KOPT-K1 (cell line): Measurements from ENCODE around the gene SENP8.

ENCODE experiments used
- H3K27ac ChIP-seq: fragments of 200-600 bp; sonication (generic); 2 replicates; pipeline ENCODE4 v1.5.1; 2016; ENCODE audit warnings: antibody characterized with exemption, mild to moderate bottlenecking, low read depth, low read length; ENCODE audit not compliant: poor library complexity, severe bottlenecking
- H3K36me3 ChIP-seq: fragments of 200-600 bp; sonication (generic); 2 replicates; pipeline ENCODE4 v1.5.1; 2017; ENCODE audit warnings: antibody characterized with exemption, mild to moderate bottlenecking, low read length, moderate library complexity; ENCODE audit not compliant: insufficient read depth
- H3K9me3 ChIP-seq: fragments of 200-600 bp; sonication (generic); 2 replicates; pipeline ENCODE4 v1.5.1; 2017; ENCODE audit warnings: antibody characterized with exemption, low read length, mild to moderate bottlenecking; ENCODE audit not compliant: insufficient read depth, poor library complexity, severe bottlenecking

SENP8 gene

DNA sequence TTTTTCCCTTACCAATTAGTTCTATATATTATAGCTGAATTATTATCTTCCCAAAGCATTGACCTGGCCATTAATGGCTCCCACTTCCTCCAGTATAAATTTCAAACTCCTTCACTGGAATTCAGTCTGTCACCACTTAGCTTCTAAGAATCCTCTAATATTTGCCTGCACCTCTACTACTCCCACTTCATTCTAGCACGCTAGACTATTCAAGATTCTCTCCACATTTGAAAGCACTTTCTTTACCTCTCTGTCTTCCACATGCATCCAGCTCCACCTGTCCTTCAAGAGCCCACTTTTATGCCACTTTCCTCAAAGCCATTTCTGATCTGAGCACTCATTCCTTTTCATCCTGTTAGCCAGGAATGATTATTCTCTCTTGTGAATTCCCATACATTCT is 15.0 kb downstream of the SENP8 start:
- Histone ChIP-seq H3K36me3 (no peaks in the 10 kb centered on the region), H3K9me3 (no peaks in the 10 kb centered on the region), H3K27ac (no peak overlapping the region)

DNA sequence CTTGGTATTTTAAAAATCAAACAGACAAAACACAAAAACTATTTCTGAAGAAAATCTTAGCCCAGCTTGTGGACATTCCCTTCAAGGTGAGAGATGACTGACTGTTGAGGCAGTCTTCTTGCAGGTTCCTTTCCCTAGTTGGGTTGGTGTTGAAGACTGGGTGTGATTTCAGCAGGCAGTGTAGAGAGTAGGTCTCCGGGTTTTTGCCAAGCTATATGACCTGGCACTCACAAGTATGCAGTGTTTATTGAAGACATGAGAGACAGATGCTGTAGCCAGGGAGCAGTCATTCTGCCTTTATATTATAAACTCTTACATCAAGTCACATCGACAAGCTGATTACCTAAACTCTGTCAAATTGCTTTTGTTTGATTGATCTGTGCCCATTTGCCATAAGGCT is 17.5 kb downstream of the SENP8 start:
- no peaks in the 10 kb centered on the region for H3K9me3 ChIP-seq
- H3K36me3 ChIP-seq: no peaks in the 10 kb centered on the region
- H3K27ac ChIP-seq: no peak overlapping the region

DNA sequence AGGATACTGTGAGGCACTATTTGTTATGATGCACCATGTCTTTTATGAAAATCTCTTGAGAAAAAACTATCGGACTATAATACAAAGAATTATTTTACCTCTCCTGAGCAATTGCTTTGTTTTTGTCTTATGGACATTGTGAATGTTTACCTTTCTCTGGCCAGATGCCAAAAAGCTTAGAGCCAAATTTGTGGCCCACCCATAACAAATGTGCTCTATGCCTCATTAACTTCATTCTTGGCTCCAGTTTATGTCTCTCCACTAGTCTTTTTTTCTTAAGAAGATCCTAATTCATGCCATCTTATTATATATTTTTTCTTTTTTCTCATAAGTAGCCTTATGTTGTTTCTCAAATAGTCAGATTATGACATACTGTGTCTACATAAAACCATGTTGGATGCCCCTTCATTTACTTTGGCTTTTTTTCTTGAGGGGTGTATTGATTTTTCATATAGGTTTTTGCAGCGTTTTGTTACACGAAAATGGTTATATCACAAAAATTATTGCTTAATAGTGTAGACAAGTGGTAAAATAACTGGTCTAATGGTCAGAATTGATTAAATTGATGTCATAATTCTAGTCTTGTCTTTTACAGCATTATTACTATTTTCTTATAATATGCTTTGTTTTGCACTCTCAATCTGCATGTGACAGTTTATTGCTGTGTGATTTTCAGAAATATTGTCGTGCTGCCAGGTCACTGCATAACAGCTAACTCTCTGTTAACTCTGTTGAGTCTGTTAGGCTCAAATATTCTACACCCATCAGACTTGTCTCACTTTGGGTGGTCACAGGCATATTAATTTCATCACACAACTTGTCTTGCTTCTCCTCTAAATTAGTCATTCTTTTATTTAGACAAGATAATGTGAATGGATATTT is 18.2 kb downstream of the SENP8 start:
- no peak overlapping the region for H3K27ac ChIP-seq
- no peaks in the 10 kb centered on the region for H3K36me3 ChIP-seq
- H3K9me3 ChIP-seq: no peaks in the 10 kb centered on the region

DNA sequence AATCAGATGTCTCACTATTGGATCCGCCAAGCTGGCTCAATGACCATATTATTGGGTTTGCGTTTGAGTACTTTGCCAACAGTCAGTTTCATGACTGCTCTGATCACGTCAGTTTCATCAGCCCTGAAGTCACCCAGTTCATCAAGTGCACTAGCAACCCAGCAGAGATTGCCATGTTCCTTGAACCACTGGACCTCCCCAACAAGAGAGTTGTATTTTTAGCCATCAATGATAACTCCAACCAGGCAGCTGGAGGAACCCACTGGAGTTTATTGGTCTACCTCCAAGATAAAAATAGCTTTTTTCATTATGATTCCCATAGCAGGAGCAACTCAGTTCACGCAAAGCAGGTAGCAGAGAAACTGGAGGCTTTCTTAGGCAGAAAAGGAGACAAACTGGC is 21.5 kb downstream of the SENP8 start:
- no peaks in the 10 kb centered on the region for H3K9me3 ChIP-seq
- no peaks in the 10 kb centered on the region for H3K36me3 ChIP-seq
- H3K27ac ChIP-seq: no peak overlapping the region

DNA sequence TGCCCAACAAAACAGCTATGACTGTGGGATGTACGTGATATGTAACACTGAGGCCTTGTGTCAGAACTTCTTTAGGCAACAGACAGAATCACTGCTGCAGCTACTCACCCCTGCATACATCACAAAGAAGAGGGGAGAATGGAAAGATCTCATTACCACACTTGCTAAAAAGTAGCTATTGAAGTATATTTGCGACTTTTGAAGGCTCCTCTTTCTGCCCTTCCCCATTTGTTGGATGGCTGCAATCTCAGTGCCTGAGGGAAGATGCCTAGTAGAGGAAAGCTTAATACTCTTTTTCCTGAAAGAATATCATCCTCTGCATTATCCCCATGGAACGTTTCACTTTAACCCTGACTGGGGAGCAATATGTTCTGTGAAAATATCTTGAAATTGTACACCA is 21.9 kb downstream of the SENP8 start:
- Histone ChIP-seq H3K27ac (no peak overlapping the region), H3K9me3 (no peaks in the 10 kb centered on the region), H3K36me3 (no peaks in the 10 kb centered on the region)

DNA sequence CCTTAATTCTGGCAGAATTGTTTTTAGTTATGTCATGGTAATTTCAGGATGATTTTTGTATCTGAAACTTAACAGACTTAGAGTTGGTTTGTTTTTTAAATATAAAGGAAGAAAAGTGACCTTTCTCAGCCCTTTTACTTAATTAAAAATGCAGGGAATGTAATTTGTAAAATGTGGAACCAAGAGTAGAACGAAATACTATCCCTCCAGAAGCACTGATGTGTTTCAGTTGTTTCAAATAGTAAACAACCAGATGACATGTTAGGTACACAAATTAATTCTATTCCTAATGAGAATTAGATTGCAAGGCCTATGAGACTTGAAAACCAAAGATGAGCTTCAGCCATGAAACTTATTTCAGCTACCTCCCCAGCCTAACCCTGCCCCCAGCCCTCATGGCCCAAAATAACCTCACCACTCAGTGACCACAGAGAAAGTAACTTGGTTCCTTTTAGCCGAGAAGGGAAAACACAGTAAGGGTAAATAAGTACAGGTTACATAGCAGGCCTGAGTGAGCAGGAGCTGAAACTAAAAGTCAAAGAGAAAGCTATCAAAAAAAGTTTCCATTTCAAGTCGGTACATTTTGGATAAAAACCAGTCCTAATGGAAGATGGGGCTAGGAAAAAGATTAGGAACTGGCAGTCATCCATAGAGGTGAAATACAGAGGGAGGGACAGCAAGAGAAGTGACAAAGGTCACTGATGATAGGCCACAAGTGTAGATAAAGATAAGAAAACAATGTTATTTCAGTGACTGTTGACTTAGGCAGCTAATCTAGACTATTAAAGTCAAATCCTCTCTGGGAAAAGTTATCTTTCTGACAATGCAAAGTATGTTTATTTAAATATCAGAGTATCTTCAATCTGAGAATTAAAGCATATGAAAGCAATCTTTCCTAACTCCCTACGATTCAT is 23.2 kb downstream of the SENP8 start:
- Histone ChIP-seq H3K36me3 (no peaks in the 10 kb centered on the region), H3K27ac (no peak overlapping the region), H3K9me3 (no peaks in the 10 kb centered on the region)

DNA sequence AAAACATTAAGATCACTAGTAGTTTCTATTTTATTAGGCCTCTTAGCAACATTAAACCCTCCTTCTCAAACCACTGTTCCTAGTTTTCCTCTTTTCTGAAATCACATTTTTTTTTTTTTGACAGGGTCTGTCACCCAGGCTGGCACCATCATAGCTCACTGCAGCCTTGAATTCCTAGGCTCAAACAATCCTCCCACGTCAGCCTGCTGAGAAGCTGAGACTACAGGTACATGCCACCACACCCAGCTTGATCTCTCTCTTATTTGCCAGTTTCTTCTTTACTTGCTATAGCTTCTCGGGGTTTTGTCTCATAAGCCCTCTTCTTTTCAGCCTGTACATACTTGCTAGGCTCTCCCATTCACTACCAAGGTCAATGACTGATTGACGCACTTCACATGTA is 28.0 kb downstream of the SENP8 start:
- Histone ChIP-seq H3K9me3 (no peaks in the 10 kb centered on the region), H3K27ac (no peak overlapping the region), H3K36me3 (no peaks in the 10 kb centered on the region)

DNA sequence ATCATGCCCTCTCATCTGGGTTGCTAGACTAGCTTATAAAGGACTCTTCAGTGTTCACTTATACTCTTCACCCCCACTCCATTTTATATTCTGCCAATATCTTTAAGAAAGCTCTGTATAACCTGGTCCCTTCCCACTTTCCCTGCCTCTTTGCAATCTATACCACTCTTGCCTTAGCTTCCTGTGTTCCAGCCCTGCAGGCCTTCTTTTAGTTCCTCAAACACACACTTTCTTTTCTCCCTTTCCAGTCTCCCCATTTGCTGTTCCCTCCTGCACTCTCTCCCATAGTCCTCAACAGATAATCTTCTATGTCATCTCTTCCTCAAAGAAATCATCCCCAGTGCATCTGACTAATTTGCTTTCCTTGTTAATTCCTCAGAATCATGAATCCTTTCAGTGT is 28.7 kb downstream of the SENP8 start:
- Histone ChIP-seq H3K9me3 (no peaks in the 10 kb centered on the region), H3K36me3 (no peaks in the 10 kb centered on the region), H3K27ac (no peak overlapping the region)

DNA sequence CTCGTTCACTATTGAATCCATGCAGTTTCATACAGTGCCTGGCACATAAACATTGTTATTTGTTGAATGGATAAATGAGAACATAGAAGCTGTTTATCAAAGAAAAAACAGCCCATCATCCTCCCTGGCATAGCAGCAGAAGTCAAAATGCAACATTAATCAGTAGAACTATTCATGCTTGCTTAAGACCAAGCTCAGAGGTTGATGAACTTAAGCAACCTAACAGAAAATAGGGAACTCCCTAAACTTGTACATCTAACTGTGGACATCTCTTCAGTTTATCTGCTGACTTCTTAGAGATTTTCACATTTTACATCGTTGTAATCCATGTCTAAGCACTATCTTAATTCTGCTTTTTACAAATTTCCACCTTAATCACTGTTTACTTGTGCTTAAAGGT is 29.2 kb downstream of the SENP8 start:
- H3K9me3 ChIP-seq: no peaks in the 10 kb centered on the region
- H3K27ac ChIP-seq: no peak overlapping the region
- no peaks in the 10 kb centered on the region for H3K36me3 ChIP-seq

DNA sequence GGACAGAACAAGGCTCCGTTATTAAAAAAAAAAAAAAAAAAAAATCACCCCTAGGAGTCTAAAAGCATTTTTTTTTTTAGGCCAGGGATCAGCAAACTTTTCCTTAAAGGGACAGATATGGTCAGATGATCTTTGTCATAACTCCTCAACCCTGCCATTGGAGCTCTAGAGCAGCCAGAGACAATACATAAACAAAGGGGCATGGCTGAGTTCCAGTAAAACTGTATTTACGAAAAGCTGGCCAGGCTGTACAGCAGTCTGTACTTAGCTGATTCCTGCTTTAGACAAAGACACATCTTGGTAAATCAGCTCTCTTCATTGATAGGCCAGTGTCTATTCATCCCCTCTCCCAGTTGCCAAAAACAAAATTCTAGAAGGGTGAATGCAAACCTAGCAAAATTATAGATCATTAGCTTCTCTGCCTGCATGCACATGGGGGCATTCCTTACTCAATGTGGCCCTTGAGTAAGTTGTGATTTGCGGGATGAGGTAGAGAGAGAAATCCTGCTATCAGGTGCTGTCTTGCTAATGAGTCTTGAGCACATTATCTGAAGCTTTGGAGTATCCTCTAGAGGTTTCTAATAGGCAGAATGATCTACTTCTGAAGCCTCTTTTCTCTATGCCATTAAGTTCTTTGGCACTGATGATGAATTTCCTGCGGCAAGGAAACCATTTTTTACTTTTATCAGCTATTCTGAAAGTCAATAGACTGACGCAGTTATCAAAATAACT is 35.2 kb downstream of the SENP8 start:
- H3K9me3 ChIP-seq: no peaks in the 10 kb centered on the region
- H3K36me3 ChIP-seq: no peaks in the 10 kb centered on the region
- no peak overlapping the region for H3K27ac ChIP-seq

DNA sequence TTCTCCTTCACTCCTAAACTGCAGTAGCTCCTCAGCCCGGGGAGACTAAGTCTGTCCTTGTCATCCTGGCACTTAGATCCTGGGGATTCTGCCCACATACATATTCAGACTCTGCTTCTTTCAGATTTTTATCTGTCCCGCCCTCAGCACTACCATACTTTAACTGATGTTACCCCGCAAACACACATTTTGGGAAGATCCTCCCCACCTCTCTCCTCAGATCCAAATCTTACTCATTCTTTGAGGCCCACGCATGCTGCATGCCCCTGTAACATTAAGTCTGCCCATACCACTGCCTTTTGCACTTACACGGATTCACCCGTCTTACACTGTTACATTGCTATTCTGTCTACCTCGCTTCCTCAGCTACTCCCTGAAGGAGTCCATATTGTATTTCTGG is 36.1 kb downstream of the SENP8 start:
- H3K9me3 ChIP-seq: no peaks in the 10 kb centered on the region
- no peak overlapping the region for H3K27ac ChIP-seq
- H3K36me3 ChIP-seq: no peaks in the 10 kb centered on the region

DNA sequence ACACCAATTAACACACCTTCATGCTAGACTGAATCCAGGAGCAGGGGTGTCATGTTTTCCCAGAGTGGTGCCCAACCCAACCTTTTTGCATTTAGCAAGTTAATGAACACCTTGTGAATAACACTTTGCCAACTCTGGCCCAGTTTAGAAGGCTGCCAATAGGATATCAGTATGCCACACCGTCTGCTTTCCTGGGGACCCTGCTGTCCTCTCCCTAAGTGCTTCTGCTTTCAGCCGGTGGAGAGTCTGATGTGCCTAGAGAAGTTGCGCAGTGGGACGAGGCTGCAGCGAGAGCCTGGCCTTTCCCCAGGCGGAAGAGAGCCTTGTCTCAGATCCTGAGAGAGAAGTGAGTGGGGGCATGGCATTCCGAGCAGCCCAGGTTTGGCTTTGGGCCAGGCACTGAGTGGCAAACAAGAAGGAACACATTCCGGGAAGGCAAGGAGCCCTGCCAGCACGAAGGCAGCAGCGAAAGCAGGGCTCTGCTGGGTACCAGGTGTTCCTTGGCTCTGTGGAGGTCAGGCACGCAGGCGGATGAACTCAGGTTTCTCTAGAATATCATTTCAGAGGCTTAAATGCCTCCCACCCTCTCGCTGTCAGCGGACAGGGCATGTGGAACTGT is 36.9 kb downstream of the SENP8 start:
- no peak overlapping the region for H3K27ac ChIP-seq
- H3K9me3 ChIP-seq: no peaks in the 10 kb centered on the region
- H3K36me3 ChIP-seq: no peaks in the 10 kb centered on the region

DNA sequence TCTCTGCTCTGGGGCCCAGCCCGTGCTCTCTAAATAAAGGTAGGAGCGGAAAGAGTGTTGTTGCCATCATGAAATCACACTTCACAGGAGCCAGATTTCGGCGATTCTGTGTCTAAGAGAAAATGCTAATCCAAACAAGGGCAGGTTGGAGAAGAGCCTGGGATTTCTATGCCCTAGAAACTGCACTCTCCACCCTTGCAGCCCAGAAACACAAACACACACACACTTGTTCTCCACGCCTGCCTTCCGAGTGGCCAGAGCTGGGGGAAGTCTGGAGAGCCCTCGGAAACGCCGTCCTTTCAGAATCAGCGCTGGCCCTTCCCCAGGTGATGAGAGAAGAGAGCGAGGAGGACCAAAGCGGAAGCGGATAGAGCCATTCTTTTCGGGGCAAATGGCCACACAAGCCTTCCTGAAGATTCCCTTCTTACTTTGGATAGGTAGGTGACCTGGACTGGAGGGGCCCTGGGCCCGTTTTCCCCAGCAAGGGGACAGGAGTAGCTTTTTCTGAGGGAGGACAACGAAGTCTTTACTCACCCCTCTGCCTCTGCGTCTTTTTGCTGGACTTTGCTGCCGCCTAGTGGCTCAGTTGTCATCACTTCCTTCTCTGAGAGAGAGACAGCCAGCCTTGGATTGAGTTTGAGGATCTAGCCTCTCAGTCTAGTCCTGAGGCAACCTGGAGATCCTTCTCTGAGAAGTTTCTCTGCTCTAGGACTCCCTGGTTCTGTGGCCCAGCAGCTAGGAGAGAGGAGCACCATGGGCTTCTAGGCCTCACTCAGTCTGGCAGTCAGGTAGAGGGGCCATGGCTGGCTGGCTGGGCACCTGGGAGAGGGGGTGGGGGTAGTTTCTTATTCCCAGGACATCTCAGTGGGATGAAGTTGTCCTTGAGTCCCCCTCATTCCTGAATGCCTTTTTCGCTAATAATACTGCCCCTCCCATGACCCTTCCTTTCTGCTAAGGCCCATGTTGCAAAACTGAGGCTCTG is 37.7 kb downstream of the SENP8 start:
- no peak overlapping the region for H3K27ac ChIP-seq

DNA sequence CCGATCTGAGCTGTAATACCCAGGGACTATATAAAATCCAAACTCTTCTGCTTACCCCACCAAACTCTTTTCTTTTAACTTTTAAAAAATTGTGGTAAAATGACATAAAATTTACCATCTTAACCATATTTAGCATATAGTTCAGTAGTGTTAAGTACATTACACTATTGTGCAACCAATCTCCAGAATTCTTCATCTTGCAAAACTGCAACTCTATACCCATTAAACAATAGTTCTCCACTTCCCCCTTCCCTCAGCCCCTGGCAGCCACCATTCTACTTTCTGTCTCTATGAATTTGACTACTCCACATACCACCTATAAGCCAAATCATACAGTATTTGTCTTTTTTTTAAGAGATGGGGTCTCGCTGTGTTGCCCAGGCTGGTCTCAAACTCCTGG is 38.7 kb downstream of the SENP8 start:
- H3K27ac ChIP-seq: no peak overlapping the region
- no peaks in the 10 kb centered on the region for H3K36me3 ChIP-seq
- H3K9me3 ChIP-seq: no peaks in the 10 kb centered on the region

More for the DNA sequence above, 37.7 kb downstream of the SENP8 start:
- H3K36me3 ChIP-seq: no peaks in the 10 kb centered on the region
- no peaks in the 10 kb centered on the region for H3K9me3 ChIP-seq
